ENCODE data around the gene ACSM6. TPM values are rescaled to one million over a fixed set of nuclear protein-coding genes. Genes with fewer than 3 reads are reported as not detected.
"Not testable (repeated sequence)": the region's sequence is repeated elsewhere in the genome, so short reads cannot be mapped to it uniquely, and the experiment has no call there.

The ACSM6 gene
- total and polyA plus RNA-seq, 2 of the 8 experiments (the other 6 are each of a cell fraction or from before 2014, with no cell fraction given), result 0.33 TPM; not detected in 1

DNA sequence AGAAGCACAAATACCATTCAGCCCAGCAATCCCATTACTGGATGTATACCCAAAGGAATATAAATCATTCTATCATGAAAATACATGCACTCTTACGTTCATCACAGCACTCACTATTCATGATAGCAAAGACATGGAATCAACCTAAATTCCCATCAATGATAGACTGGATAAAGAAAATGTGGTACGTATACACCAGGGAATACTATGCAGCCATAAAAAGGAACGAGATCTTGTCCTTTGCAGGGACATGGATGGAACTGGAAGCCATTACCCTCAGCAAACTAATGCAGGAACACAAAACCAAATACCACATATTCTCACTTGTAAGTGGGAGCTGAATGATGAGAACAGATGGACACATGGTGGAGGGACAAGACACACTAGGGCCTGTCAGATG is 46.1 kb downstream of the ACSM6 start:
- not testable (repeated sequence) for H2BK5ac ChIP-seq (ENCODE audit: low read depth, low read length); H3K4me3 ChIP-seq (ENCODE audit: extremely low read depth in 1 of 4, insufficient read depth in 2 of 4, low read depth in 3 of 4, low read length in 4 of 4); H2BK20ac ChIP-seq (ENCODE audit: low read length); H3K9ac ChIP-seq (replicated peaks in 1 of 4; ENCODE audit: extremely low read depth in 1 of 4, low read depth in 3 of 4, low read length in 3 of 4); H2BK12ac ChIP-seq (ENCODE audit: low read depth, low read length); H3K18ac ChIP-seq (ENCODE audit: extremely low read depth, low read length); H2BK120ac ChIP-seq (replicated peaks; ENCODE audit: low read depth, low read length); H3K4ac ChIP-seq (replicated peaks; ENCODE audit: insufficient read length, low read depth, low read length); H4K91ac ChIP-seq (replicated peaks; ENCODE audit: insufficient read length, low read length); H2AK5ac ChIP-seq (ENCODE audit: low read depth, low read length); H3K23ac ChIP-seq (ENCODE audit: insufficient read length); H3K4me1 ChIP-seq (replicated peaks in 1 of 4; ENCODE audit: control insufficient read depth in 3 of 4, insufficient read depth in 4 of 4, low read length in 3 of 4); H2AFZ ChIP-seq (ENCODE audit: low read length); H3K27me3 ChIP-seq (replicated peaks in 1 of 4; ENCODE audit: control insufficient read depth in 3 of 4, extremely low read depth in 1 of 4, insufficient read depth in 3 of 4, low read length in 3 of 4); H3K27ac ChIP-seq (ENCODE audit: low read depth, low read length); H4K20me1 ChIP-seq (replicated peaks in 1 of 2; ENCODE audit: control insufficient read depth in 1 of 2, insufficient read depth in 2 of 2, low read length in 2 of 2); FAIRE-seq; H4K8ac ChIP-seq (ENCODE audit: extremely low read depth, insufficient read depth, low read length); H3K79me1 ChIP-seq (ENCODE audit: low read depth, low read length); H3K9me3 ChIP-seq (ENCODE audit: insufficient read depth in 2 of 2, low read depth in 1 of 2, low read length in 1 of 2); H3K23me2 ChIP-seq (ENCODE audit: low read depth, low read length); H4K5ac ChIP-seq (ENCODE audit: insufficient read length, low read depth, low read length); H3K4me2 ChIP-seq (ENCODE audit: insufficient read depth in 1 of 2, low read depth in 2 of 2, low read length in 2 of 2); H2BK15ac ChIP-seq (ENCODE audit: low read length); DNase-seq (ENCODE audit: low read depth in 1 of 2, low spot score in 2 of 2); H3K56ac ChIP-seq (replicated peaks; ENCODE audit: insufficient read length, low read depth, low read length); H3K14ac ChIP-seq (ENCODE audit: insufficient read length)
- Histone ChIP-seq H3K36me3 (ENCODE audit: control insufficient read depth in 2 of 4, insufficient read depth in 4 of 4, low read length in 3 of 4) (peaks cover 8 to 63% (median 28%) of the 10 kb centered on the region in 4 experiments; a peak in 7 of 8 replicates), H3K79me2 (ENCODE audit: control insufficient read depth in 1 of 2, insufficient read depth in 2 of 2, low read length in 2 of 2) (peaks cover 0 to 15% of the 10 kb centered on the region in 2 experiments; a peak in 1 of 4 replicates)
- ChIA-PET POLR2A (ENCODE audit: partially characterized antibody) (interaction anchor here (0.8 to 0.9 kb wide), 3 partner anchors 8 to 11 kb away, joined by 3 to 4 read pairs (median 3); no protein-coding TSS in a partner anchor), CTCF (ENCODE audit: partially characterized antibody) (interaction anchor here (0.8 to 16.4 kb wide), 7 partner anchors 32 to 276 kb away, joined by 3 to 363 read pairs (median 7); no protein-coding TSS in a partner anchor)
- 0 out of 2 replicates have a peak, but pooled peaks have one; percentile 36 for TF ChIP-seq KDM1A (IDR thresholded peaks at IDR 0.05; ENCODE audit: borderline replicate concordance, low read length)
- WGBS, 2 experiments (ENCODE audit: extremely low coverage in 1 of 2, insufficient coverage in 1 of 2, insufficient read length in 1 of 2, insufficient replicate concordance in 2 of 2, low coverage in 1 of 2, low lambda C conversion rate in 2 of 2, missing lambda C conversion rate in 1 of 2), result 94% methylated on average over 3 of the region's 3 CpGs; no CpG with 5 or more reads in 1 of the 2 experiments

Measured in H1 (cell line).